ENCODE data around the gene COX6B2. TPM values are rescaled to one million over a fixed set of nuclear protein-coding genes. Genes with fewer than 3 reads are reported as not detected.

COX6B2 gene
- total RNA-seq, 1 donor from 2014 or later = 0.26 TPM

GRCh38 chr19:55365245-55365644, 10.7 kb upstream of the COX6B2 start:
- TF ChIP-seq CTCF (IDR thresholded peaks at IDR 0.05; ENCODE audit: insufficient read depth, low read length, severe bottlenecking) = no peak
- FAIRE-seq = no peak
- DNase-seq (ENCODE audit: low read depth) = no peak
- H3K4me3 ChIP-seq (ENCODE audit: low read depth, low read length) = no peak overlapping the region
- H3K36me3 ChIP-seq (ENCODE audit: control insufficient read depth, insufficient read depth, low read length) = no peaks in the 10 kb centered on the region
- no peaks in the 10 kb centered on the region for H3K27me3 ChIP-seq (ENCODE audit: control insufficient read depth, insufficient read depth, low read length)

GRCh38 chr19:55362990-55363716, 8.6 kb upstream of the COX6B2 start, which contains the start of gene GARIN5B:
Gene GARIN5B, minus strand, starts transcription at chr19:55363260. Its CDS starts 194 bp downstream, at chr19:55363066.
- FAIRE-seq (no peak), DNase-seq (ENCODE audit: low read depth) (no peak)
- Histone ChIP-seq H3K36me3 (ENCODE audit: control insufficient read depth, insufficient read depth, low read length) (no peaks in the 10 kb centered on the region), H3K27me3 (ENCODE audit: control insufficient read depth, insufficient read depth, low read length) (no peaks in the 10 kb centered on the region), H3K4me3 (ENCODE audit: low read depth, low read length) (no peak within 1 kb of the TSS)
- TF ChIP-seq CTCF (IDR thresholded peaks at IDR 0.05; ENCODE audit: insufficient read depth, low read length, severe bottlenecking) = no peak

- H3K27me3 ChIP-seq (ENCODE audit: control insufficient read depth, insufficient read depth, low read length) = no peaks in the 10 kb centered on the region
- H3K4me3 ChIP-seq (ENCODE audit: low read depth, low read length) = no peak overlapping the region
- FAIRE-seq (no peak), DNase-seq (ENCODE audit: low read depth) (no peak)
- H3K36me3 ChIP-seq (ENCODE audit: control insufficient read depth, insufficient read depth, low read length) = no peaks in the 10 kb centered on the region
- TF ChIP-seq CTCF (IDR thresholded peaks at IDR 0.05; ENCODE audit: insufficient read depth, low read length, severe bottlenecking) = no peak
These were observed 7.9 kb upstream of the COX6B2 start for GRCh38 chr19:55362174-55362989.

GRCh38 chr19:55360902-55361301, 6.4 kb upstream of the COX6B2 start:
- DNase-seq (ENCODE audit: low read depth) (no peak), FAIRE-seq (no peak)
- no peaks in the 10 kb centered on the region for H3K36me3 ChIP-seq (ENCODE audit: control insufficient read depth, insufficient read depth, low read length)
- TF ChIP-seq CTCF (IDR thresholded peaks at IDR 0.05; ENCODE audit: insufficient read depth, low read length, severe bottlenecking) = no peak
- no peak overlapping the region for H3K4me3 ChIP-seq (ENCODE audit: low read depth, low read length)
- no peaks in the 10 kb centered on the region for H3K27me3 ChIP-seq (ENCODE audit: control insufficient read depth, insufficient read depth, low read length)

- Histone ChIP-seq H3K4me3 (ENCODE audit: low read depth, low read length) (no peak overlapping the region), H3K27me3 (ENCODE audit: control insufficient read depth, insufficient read depth, low read length) (no peaks in the 10 kb centered on the region), H3K36me3 (ENCODE audit: control insufficient read depth, insufficient read depth, low read length) (no peaks in the 10 kb centered on the region)
- DNase-seq (ENCODE audit: low read depth) = peak; percentile 33
- no peak for FAIRE-seq
- no peak for TF ChIP-seq CTCF (IDR thresholded peaks at IDR 0.05; ENCODE audit: insufficient read depth, low read length, severe bottlenecking)
These were observed 4.7 kb upstream of the COX6B2 start for GRCh38 chr19:55358943-55359908.

All from bronchial epithelial cell (primary cell).